ENCODE data around the gene CDY2B. TPM values are rescaled to one million over a fixed set of nuclear protein-coding genes. Genes with fewer than 3 reads are reported as not detected.

The CDY2B gene
- total RNA-seq, 1 donor from 2014 or later = not detected

Other genes with a start within 250 kb of the CDY2B start
- gene CDY2A, start 145.6 kb upstream of the CDY2B start, total RNA-seq = not detected

Measured in vagina (tissue), 1 donor.